ENCODE measurements around the gene WDR64.

GRCh38 chr1:241837416-241837815 lies 185.3 kb downstream of the WDR64 start:
- TF ChIP-seq, protein P1, sequence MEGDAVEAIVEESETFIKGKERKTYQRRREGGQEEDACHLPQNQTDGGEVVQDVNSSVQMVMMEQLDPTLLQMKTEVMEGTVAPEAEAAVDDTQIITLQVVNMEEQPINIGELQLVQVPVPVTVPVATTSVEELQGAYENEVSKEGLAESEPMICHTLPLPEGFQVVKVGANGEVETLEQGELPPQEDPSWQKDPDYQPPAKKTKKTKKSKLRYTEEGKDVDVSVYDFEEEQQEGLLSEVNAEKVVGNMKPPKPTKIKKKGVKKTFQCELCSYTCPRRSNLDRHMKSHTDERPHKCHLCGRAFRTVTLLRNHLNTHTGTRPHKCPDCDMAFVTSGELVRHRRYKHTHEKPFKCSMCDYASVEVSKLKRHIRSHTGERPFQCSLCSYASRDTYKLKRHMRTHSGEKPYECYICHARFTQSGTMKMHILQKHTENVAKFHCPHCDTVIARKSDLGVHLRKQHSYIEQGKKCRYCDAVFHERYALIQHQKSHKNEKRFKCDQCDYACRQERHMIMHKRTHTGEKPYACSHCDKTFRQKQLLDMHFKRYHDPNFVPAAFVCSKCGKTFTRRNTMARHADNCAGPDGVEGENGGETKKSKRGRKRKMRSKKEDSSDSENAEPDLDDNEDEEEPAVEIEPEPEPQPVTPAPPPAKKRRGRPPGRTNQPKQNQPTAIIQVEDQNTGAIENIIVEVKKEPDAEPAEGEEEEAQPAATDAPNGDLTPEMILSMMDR (IDR thresholded peaks at IDR 0.05): no peak
- no peak for TF ChIP-seq POLR2A (IDR thresholded peaks at IDR 0.05)
- TF ChIP-seq EP300 (IDR thresholded peaks at IDR 0.05): no peak

All from upper lobe of left lung (tissue), 4 donors.